Hypothalamus (tissue), 51 donors: ENCODE results near the gene ASXL2.

Experiments used
- DNase-seq, 51 donors: peaks; one replicate each; lab custom pipeline; 2025; lab: John Stamatoyannopoulos, UW

The ASXL2 gene

GRCh38 chr2:25698752-25699151, 179.5 kb downstream of the ASXL2 start:
- no peak for DNase-seq

GRCh38 chr2:25697559-25698341, 180.5 kb downstream of the ASXL2 start:
- no peak for DNase-seq

- no peak for DNase-seq
These were observed 185.4 kb downstream of the ASXL2 start for GRCh38 chr2:25692737-25693445.

GRCh38 chr2:25692143-25692542, 186.1 kb downstream of the ASXL2 start:
- DNase-seq: no peak

GRCh38 chr2:25690058-25690457, 188.2 kb downstream of the ASXL2 start:
- DNase-seq: no peak

- no peak for DNase-seq
These were observed 190.1 kb downstream of the ASXL2 start for GRCh38 chr2:25688236-25688635.

GRCh38 chr2:25685741-25686140, 192.5 kb downstream of the ASXL2 start:
- DNase-seq: no peak

GRCh38 chr2:25684577-25685473, 193.5 kb downstream of the ASXL2 start:
- peak in 3 of 51 donors; percentile 9 to 43 (median 10) for DNase-seq
